DMS79 (cell line): ENCODE measurements around the gene ARHGAP6.
A peak's percentile ranks its signal among the peaks of the same experiment; 100 is the strongest.

Experiments
- DNase-seq: peaks from one replicate; lab custom pipeline; 2025; lab: John Stamatoyannopoulos, UW

ARHGAP6 gene, protein sequence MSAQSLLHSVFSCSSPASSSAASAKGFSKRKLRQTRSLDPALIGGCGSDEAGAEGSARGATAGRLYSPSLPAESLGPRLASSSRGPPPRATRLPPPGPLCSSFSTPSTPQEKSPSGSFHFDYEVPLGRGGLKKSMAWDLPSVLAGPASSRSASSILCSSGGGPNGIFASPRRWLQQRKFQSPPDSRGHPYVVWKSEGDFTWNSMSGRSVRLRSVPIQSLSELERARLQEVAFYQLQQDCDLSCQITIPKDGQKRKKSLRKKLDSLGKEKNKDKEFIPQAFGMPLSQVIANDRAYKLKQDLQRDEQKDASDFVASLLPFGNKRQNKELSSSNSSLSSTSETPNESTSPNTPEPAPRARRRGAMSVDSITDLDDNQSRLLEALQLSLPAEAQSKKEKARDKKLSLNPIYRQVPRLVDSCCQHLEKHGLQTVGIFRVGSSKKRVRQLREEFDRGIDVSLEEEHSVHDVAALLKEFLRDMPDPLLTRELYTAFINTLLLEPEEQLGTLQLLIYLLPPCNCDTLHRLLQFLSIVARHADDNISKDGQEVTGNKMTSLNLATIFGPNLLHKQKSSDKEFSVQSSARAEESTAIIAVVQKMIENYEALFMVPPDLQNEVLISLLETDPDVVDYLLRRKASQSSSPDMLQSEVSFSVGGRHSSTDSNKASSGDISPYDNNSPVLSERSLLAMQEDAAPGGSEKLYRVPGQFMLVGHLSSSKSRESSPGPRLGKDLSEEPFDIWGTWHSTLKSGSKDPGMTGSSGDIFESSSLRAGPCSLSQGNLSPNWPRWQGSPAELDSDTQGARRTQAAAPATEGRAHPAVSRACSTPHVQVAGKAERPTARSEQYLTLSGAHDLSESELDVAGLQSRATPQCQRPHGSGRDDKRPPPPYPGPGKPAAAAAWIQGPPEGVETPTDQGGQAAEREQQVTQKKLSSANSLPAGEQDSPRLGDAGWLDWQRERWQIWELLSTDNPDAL (N-terminal part only)

DNA sequence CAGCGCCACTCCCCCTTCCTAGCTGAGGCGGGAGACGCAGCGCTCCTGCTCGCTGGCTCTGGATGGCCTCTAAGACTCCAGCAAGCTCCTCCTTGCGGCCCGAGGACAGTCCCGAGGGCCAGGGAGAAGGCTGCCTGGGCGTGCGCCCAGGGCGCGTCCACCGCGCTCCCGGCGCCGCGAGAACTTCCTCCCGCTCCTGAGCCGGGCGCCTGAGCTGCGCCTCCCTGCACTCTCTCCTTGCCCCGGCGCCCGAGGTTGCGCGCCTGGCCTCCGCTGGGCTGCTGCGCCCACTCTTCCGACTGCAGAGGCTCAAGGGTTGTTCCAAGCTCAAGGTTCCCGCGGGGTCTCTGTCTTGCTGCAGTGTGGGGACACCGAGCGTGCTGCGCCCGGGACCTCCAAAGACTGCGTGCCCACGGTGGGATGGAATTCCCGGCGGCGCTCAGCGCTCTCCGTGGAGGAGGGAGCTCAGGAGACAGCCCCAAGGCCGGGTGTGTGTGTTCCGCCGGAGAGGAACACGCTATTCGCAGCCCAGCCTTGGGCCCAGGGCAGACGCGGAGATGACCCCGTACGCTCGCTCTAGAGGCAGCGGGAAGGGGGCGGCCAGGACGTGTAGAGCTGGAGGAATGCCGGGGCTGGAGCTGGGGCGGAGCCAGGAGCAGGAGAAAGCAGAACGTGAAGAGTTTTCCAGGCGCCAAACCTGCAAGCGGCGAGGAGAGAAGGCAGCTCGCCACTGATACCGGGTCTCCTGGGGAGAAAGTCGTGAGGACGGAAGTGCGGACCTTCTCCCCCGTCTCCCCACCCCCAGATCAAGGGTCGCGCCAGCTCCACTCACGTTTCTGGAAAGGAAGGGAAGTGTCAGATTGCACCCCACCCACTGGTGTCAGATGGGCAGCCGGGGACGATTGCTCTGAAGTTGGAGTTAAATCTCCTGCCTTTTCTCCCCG, at the start of gene ARHGAP6:
TSS of gene ARHGAP6 (minus strand) at position 753 of the 944 bp plus-strand sequence. CDS start 1,092 bp downstream, outside the sequence.
- DNase-seq: no peak

GRCh38 chrX:11704725-11705495, 39.2 kb upstream of the ARHGAP6 start:
- no peak for DNase-seq

DNA sequence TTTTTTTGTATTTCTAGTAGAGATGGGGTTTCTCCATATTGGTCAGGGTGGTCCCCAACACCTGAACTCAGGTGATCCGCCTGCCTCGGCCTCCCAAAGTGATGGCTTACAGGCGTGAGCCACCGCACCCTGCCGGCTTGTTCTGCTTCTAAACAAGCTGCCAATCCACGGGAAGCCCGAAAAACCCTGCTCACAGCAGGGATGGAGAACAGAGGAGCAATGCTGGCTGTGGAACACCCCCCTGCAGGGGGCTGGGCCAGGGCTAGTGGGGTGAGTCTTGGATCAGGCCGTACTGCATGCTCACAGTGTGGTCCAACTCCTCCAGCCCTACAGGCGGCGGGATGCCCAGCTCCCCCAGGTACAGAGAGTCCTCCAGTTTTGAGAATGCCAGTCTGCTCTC, 38.1 kb upstream of the ARHGAP6 start:
- no peak for DNase-seq

- no peak for DNase-seq
Measured at GRCh38 chrX:11702965-11703631, 37.4 kb upstream of the ARHGAP6 start.

- no peak for DNase-seq
Measured at GRCh38 chrX:11702420-11702819, 36.7 kb upstream of the ARHGAP6 start.

DNA sequence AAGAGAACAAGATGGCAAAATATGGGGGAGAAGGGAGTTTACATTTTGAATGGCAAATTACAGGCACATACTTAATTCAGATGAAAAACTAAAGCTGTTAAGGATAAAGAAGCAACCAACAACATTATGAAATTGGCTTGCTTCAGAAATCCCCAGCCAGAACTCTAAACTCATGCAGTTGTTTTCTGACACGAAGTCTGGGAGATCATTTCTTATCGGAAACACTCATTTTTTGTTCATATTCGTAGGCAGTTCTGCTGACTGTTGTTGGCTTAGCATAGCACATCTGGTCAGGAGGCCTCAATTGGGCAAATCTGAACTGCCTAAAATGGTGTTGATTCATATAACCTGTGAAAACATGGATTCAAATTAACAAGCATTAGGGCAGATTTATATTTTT, 33.0 kb upstream of the ARHGAP6 start:
- DNase-seq: no peak

- DNase-seq: no peak
Measured at GRCh38 chrX:11688201-11688600, 22.5 kb upstream of the ARHGAP6 start.

- no peak for DNase-seq
Measured at GRCh38 chrX:11687157-11687556, 21.4 kb upstream of the ARHGAP6 start.

- no peak for DNase-seq
Measured at GRCh38 chrX:11683057-11683456, 17.3 kb upstream of the ARHGAP6 start.

DNA sequence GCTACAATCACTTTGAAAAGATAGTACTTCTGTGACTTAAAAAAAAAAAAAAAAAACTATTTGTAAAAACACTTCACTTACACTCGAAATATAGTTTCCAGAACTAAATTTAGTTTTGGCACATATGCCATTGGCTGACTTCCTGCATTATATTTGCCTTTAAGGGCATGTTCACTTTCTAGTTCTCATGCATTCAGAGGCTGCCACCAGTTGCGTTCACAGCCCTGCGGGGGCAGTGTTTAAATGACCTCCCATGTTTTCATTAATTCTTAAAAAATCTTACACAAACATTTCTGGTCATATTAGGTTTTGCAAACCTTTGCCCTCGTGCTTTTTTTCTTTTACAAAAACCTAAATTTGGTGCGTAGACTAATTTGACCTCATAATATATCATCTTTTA, 12.4 kb upstream of the ARHGAP6 start:
- DNase-seq: no peak

DNA sequence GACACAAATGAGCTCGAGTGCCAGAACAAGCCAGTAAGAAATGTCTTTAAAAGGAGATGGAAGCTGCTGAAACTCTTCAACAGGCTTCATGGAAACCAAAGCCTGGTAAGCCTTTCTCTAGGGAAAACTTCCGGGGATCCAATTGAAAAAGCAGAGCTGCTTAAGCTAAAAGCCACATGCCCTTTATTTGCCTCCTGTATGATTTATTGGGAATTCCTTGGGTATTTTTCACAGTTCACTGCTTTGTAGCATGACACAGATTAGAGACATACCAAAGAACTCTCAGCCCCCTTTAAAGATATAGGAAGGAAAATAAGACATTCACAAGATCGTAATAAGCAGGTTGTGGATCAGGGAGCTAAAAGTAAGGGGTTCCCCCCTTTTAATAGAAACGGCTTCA, 6.5 kb upstream of the ARHGAP6 start:
- DNase-seq: no peak

DNA sequence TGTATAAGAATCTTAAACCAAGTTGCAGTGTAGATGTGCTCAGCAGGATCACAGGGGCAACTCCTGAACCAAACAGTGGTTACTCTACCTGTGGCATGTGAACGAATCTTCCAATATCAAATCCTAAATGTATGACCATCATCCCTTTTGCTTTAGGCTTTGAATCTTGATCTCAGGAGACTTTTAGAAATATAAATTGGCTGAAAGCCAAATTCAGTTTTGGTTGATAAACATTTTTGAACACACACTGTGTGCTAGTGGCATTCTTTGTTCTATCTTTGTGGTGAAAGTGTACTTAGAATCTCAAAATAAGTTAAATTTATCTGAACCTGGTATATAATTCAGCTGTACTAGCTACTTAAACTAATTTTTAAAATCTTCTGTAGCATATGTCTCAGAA, 4.6 kb upstream of the ARHGAP6 start:
- DNase-seq: no peak

- peak; percentile 4 for DNase-seq
Measured at GRCh38 chrX:11666952-11667685, 1.4 kb upstream of the ARHGAP6 start.

DNA sequence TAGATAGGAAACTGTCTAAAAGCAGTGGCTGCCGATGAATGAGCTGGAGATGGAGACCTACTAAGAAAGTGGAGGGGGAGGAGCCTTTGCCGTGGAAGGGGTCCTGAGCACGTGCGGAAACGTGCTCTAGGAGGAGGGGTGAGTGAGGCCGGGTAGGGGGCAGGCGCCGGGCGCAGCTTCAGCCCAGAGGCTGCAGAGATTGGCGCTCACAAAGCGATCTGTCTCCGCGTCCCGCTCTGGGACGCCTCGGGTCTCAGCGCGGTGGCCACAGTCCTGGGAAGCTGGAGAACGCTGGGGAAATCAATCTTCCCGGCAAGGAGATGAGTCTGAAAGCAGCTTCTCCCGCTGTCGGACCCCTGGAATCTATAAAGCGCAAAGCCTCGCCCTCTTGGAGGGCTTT, 444 bp upstream of the ARHGAP6 start:
- DNase-seq: no peak

DNA sequence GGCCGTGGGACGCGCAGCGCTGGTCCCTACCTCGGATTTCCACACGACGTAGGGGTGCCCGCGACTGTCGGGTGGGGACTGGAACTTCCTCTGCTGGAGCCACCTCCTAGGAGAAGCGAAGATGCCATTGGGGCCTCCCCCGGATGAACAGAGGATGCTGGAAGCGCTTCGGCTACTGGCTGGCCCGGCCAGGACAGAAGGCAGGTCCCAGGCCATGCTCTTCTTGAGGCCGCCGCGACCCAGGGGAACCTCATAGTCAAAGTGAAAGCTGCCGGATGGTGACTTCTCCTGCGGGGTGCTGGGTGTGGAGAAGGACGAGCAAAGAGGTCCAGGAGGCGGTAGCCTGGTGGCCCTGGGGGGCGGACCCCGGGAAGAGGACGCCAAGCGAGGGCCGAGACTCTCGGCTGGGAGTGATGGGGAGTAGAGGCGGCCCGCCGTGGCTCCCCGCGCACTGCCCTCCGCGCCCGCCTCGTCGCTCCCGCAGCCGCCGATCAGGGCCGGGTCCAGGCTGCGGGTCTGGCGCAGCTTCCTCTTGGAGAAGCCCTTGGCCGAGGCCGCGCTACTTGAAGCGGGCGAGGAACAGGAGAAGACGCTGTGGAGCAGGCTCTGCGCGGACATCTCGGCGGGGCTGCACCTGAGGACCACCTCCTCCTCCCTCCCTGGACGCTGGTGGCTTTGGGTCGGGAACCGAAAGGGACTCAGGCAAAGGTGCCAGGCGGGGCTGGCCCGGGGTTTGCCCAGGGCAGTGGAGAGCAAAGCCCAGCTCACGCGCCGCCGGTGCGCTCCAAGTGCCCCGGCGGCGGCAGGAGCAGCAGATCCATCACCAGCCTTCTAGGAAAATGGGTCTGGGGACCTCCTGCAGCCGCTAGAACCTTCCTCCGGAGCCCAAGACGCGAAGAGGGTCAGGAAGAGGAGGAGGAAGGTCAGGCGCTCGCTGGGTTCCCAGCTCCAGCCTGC, 1.2 kb downstream of the ARHGAP6 start:
- DNase-seq: no peak

DNA sequence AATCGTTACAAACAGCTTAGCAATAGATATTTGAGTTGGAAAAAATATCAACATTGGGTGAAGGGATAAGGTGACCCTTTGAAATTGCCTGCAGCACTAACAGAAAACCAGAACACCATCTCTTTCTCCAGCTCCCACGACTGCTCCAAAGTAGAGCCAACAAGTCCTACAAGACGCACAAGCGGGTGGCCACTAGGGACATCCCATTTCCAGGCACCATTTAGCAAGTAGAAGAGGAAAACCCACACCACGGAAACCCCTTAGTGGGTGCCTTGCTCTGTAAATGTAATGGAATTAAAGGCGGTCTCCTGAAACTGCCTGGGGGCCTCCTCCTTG, 1.9 kb downstream of the ARHGAP6 start:
- no peak for DNase-seq

DNA sequence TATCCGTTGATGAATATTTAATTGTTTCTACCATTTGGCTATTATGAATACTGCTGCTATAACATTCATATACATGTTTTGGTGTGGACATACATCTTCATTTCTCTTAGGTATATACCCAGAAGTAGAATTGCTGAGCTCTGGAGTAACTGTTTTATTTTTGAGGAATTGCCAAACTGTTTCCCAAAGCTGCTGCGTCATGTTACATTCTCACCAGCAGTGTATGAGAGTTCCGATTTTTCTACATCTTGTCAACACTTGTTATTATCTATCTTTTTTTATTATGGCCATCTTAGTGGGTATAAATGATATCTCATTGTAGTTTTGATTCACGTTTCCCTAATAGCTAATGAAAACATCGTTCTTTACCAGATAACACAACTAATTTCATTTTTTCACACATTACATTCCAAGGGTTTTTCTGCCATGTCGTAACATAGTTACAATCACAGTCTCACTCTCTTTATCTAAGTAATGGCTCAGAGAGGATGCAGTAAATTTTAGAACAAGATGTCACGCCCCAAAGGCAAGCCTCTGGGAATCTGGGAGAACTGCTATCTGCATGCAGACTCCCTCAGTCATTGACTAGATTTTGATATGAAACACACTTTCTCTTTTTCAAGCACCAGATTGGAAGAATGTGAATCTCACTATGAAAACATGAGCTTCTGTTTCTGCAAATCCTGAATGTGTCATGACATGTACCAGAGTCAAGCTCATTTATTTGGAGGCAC, 10.3 kb downstream of the ARHGAP6 start:
- DNase-seq: no peak
